Sigmoid colon (tissue), 7 donors: ENCODE data around the gene CDRT4. TPM values are rescaled to one million over a fixed set of nuclear protein-coding genes. Genes with fewer than 3 reads are reported as not detected.
A peak's percentile ranks its signal among the peaks of the same experiment; 100 is the strongest.

Experiments used
- DNase-seq: peaks from one replicate; pipeline ENCODE4 v3.0.0-alpha.2; 2019
- H3K27ac ChIP-seq, 4 donors: fragments of 200-600 bp; sonication (generic); one replicate each; pipeline ENCODE4 v1.5.1; 2016 to 2019; ENCODE audit warnings: mild to moderate bottlenecking in 1 of 4
- H3K27me3 ChIP-seq, 3 donors: fragments of 200-600 bp; sonication (generic); one replicate each; pipeline ENCODE4 v1.5.1; 2019; ENCODE audit warnings: mild to moderate bottlenecking in 1 of 3
- H3K36me3 ChIP-seq, 4 donors: fragments of 200-600 bp; sonication (generic); one replicate each; pipeline ENCODE4 v1.5.1; 2016 to 2019
- H3K4me1 ChIP-seq, 4 donors: fragments of 200-600 bp; sonication (generic); one replicate each; pipeline ENCODE4 v1.5.1; 2017 to 2019
- H3K4me3 ChIP-seq, 4 donors: fragments of 200-600 bp; sonication (generic); one replicate each; pipeline ENCODE4 v1.5.1; 2017 to 2019; ENCODE audit warnings: mild to moderate bottlenecking in 2 of 4, moderate library complexity in 1 of 4
- H3K9me3 ChIP-seq, 4 donors: fragments of 200-600 bp in 3 of 4; sonication (generic) in 3 of 4; one replicate each; pipeline versions ENCODE4 v1.5.1 to v1.6.1; 2013 to 2019
- EP300 ChIP-seq, 4 donors: sonication (generic); formaldehyde crosslinking; IDR thresholded peaks; one replicate each; pipeline ENCODE4 v1.6.1; 2017; ENCODE audit warnings: antibody characterized with exemption in 4 of 4
- POLR2A ChIP-seq, 2 donors: fragments of 450-650 bp; IDR thresholded peaks; one replicate each; pipeline ENCODE4 v1.6.1; 2016; ENCODE audit warnings: antibody characterized with exemption in 2 of 2, mild to moderate bottlenecking in 2 of 2, moderate library complexity in 2 of 2
- POLR2AphosphoS5 ChIP-seq, 4 donors: sonication (generic); formaldehyde crosslinking; IDR thresholded peaks; one replicate each; pipeline ENCODE4 v1.6.1; 2017; ENCODE audit warnings: antibody characterized with exemption in 4 of 4
- whole genome bisulfite sequencing, 2 donors: extraction: QIAGEN DNeasy Blood & Tissue Kit; methylation state at CpG; one replicate each; pipeline ENCODE4 v1.1.7; 2013; 5-methylcytosine and 5-hydroxymethylcytosine counted together
- intact Hi-C: fragments of 100-400 bp; cut with DNase I; formaldehyde crosslinking; loops from one replicate; pipeline ENCODE4 v1.15.1; 2023
- polyA plus RNA-seq, 3 donors: library from polyadenylated mRNA; stranded (reverse); fragments of 200-250 nt; gene quantifications; one replicate each; pipeline ENCODE4 v1.2.3, GENCODE V29; 2013
- total RNA-seq, 4 donors: library from RNA; depleted of rRNA; stranded (reverse); fragments of >200 nt; gene quantifications; one replicate each; pipeline ENCODE4 v1.1.0, GENCODE V29; 2016
- TF ChIP-seq, protein P1 (sequence below), 4 experiments: fragments of 450-650 bp in 3 of 4; fragments of 200-600 bp in 1 of 4; IDR thresholded peaks; one replicate each; pipeline ENCODE4 v1.5.1; 2016 to 2019; ENCODE audit warnings: antibody characterized with exemption in 4 of 4, mild to moderate bottlenecking in 3 of 4, moderate library complexity in 2 of 4
- donor health status: healthy with polysubstance abuse.
- donor health status: Bipolar disorder and iron deficiency.
- donor health status: healthy.

The CDRT4 gene
- total and polyA plus RNA-seq, 7 donors = 1.8 to 6.6 (median 3.6) TPM; not detected in 1

DNA sequence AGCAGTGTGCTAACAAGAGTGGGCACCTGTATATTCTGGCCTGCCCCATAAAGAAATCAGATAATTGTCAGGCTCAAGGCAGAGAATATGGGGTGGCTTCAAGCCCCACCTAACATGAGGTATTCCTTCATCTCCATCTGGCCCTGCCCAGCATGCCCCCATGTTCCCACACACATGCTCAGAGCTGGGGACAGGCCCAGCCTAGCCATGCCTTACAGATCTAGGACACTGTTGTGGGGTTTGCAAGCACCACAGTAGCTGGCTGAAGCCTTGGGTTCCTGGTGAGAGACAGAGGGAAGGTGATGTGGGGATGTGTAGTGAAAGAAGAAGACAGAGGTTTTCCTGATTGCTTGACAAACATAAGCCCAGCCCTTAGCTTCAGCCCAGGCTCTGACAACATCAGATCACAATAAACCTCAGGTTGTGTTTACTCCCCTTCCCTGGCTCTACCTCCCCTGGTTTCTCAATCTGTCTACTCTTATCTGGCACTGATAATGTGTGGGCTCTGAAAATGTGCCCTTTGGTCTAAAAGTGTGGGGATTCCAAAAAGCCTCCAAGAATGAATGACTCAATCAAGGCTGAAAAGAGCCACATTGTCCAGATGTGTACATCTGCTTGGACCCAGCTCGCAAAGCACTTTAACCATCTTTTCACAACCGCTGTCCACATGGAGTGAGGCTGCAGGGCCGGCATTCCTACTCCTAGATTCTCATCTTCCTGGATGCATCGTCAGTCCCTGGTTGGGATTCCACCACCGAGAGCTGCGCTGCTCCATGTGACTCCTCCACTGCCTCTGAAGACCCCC lies 34.4 kb downstream of the CDRT4 start:
- H3K9me3 ChIP-seq = no peaks in the 10 kb centered on the region
- 86 to 88% methylated on average over 6 of the region's 6 CpGs for WGBS, 2 donors
- H3K36me3 ChIP-seq = no peaks in the 10 kb centered on the region
- H3K27me3 ChIP-seq = no peaks in the 10 kb centered on the region
- intact Hi-C loops = loop anchor here (1.0 kb wide), 1 partner anchor 82 kb away; no protein-coding TSS in a partner anchor
- no peak overlapping the region for H3K4me3 ChIP-seq
- DNase-seq = no peak
- H3K27ac ChIP-seq = peak overlapping the region; percentile 69 to 88 (median 80)
- TF ChIP-seq POLR2AphosphoS5 (IDR thresholded peaks at IDR 0.05) (peak in 3 of 4 donors; percentile 15 to 49 (median 35)), POLR2A (IDR thresholded peaks at IDR 0.05) (no peak), EP300 (IDR thresholded peaks at IDR 0.05) (no peak)
- TF ChIP-seq, protein P1, sequence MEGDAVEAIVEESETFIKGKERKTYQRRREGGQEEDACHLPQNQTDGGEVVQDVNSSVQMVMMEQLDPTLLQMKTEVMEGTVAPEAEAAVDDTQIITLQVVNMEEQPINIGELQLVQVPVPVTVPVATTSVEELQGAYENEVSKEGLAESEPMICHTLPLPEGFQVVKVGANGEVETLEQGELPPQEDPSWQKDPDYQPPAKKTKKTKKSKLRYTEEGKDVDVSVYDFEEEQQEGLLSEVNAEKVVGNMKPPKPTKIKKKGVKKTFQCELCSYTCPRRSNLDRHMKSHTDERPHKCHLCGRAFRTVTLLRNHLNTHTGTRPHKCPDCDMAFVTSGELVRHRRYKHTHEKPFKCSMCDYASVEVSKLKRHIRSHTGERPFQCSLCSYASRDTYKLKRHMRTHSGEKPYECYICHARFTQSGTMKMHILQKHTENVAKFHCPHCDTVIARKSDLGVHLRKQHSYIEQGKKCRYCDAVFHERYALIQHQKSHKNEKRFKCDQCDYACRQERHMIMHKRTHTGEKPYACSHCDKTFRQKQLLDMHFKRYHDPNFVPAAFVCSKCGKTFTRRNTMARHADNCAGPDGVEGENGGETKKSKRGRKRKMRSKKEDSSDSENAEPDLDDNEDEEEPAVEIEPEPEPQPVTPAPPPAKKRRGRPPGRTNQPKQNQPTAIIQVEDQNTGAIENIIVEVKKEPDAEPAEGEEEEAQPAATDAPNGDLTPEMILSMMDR (IDR thresholded peaks at IDR 0.05) = no peak
- peaks cover 0 to 62% (median 54%) of the 10 kb centered on the region in 4 donors for H3K4me1 ChIP-seq

DNA sequence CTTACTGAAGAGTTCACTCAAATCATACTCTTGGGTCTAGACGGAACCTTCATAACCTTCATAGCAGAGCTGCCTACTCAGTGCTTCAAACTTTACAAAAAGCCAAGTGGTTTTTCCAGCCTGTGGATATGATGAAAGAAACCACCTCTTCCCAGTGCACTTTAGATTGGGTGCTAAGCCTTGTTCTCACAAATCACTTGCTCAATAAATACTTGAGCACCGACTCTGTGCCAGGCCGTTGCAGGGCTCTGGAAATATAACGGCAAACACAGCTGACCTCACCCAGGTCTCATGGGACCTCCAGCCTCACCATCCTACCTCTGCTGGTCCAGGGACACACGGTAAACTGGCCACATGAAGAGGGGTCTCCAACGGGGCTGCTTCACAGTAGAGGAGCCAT lies 35.7 kb downstream of the CDRT4 start:
- Histone ChIP-seq H3K4me3 (no peak overlapping the region), H3K27me3 (no peaks in the 10 kb centered on the region), H3K27ac (peak overlapping the region; percentile 50 to 88 (median 76)), H3K4me1 (peaks cover 0 to 58% (median 51%) of the 10 kb centered on the region in 4 donors), H3K36me3 (no peaks in the 10 kb centered on the region), H3K9me3 (no peaks in the 10 kb centered on the region)
- DNase-seq = peak; percentile 79
- intact Hi-C loops = loop anchor here (1.0 to 2.0 kb wide), 3 partner anchors 17 to 170 kb away; no protein-coding TSS in a partner anchor
- TF ChIP-seq POLR2A (IDR thresholded peaks at IDR 0.05) (no peak), POLR2AphosphoS5 (IDR thresholded peaks at IDR 0.05) (peak in 1 of 4 donors; percentile 5), EP300 (IDR thresholded peaks at IDR 0.05) (peak in 3 of 4 donors; percentile 20 to 84 (median 57))
- TF ChIP-seq, protein P1 (IDR thresholded peaks at IDR 0.05) = no peak
- WGBS, 2 donors = 89 to 92% methylated on average over 6 of the region's 6 CpGs

GRCh38 chr17:15431196-15431595 lies 36.2 kb downstream of the CDRT4 start:
- no peaks in the 10 kb centered on the region for H3K27me3 ChIP-seq
- peak; percentile 93 for DNase-seq
- TF ChIP-seq, protein P1 (IDR thresholded peaks at IDR 0.05) = no peak
- TF ChIP-seq POLR2AphosphoS5 (IDR thresholded peaks at IDR 0.05) = peak; percentile 90 to 98 (median 93)
- peak; percentile 98 to 100 (median 100) for TF ChIP-seq EP300 (IDR thresholded peaks at IDR 0.05)
- H3K27ac ChIP-seq = peak overlapping the region; percentile 50 to 88 (median 76)
- WGBS, 2 donors = 79 to 85% methylated on average over 11 of the region's 11 CpGs
- intact Hi-C loops = loop anchor here (1.0 to 2.0 kb wide), 3 partner anchors 16 to 170 kb away; no protein-coding TSS in a partner anchor
- no peaks in the 10 kb centered on the region for H3K36me3 ChIP-seq
- no peak overlapping the region for H3K4me3 ChIP-seq
- H3K4me1 ChIP-seq = peaks cover 0 to 53% (median 46%) of the 10 kb centered on the region in 4 donors
- no peaks in the 10 kb centered on the region for H3K9me3 ChIP-seq

- Histone ChIP-seq H3K27me3 (no peaks in the 10 kb centered on the region), H3K4me3 (no peak overlapping the region), H3K4me1 (peaks cover 0 to 16% (median 0%) of the 10 kb centered on the region in 4 donors), H3K36me3 (no peaks in the 10 kb centered on the region), H3K9me3 (no peaks in the 10 kb centered on the region), H3K27ac (peak overlapping the region in 1 of 4 donors; percentile 6)
- 97 to 98% methylated on average over 3 of the region's 3 CpGs for WGBS, 2 donors
- intact Hi-C loops = no loop called here
- no peak for TF ChIP-seq POLR2AphosphoS5 (IDR thresholded peaks at IDR 0.05)
- no peak for DNase-seq
Observed at GRCh38 chr17:15424521-15424920, 42.9 kb downstream of the CDRT4 start.

GRCh38 chr17:15422392-15422965 lies 44.9 kb downstream of the CDRT4 start:
- TF ChIP-seq, protein P1 (IDR thresholded peaks at IDR 0.05) = no peak
- no peak for TF ChIP-seq EP300 (IDR thresholded peaks at IDR 0.05)
- TF ChIP-seq POLR2A (IDR thresholded peaks at IDR 0.05) = no peak
- no peak for TF ChIP-seq POLR2AphosphoS5 (IDR thresholded peaks at IDR 0.05)
- WGBS, 2 donors = 89 to 92% methylated on average over 11 of the region's 11 CpGs
- intact Hi-C loops = no loop called here

More at GRCh38 chr17:15422392-15422965, 44.9 kb downstream of the CDRT4 start:
- Histone ChIP-seq H3K9me3 (no peaks in the 10 kb centered on the region), H3K27me3 (no peaks in the 10 kb centered on the region), H3K27ac (no peak overlapping the region), H3K36me3 (no peaks in the 10 kb centered on the region), H3K4me1 (peaks cover 0 to 16% (median 0%) of the 10 kb centered on the region in 4 donors), H3K4me3 (no peak overlapping the region)
- DNase-seq = no peak
